ENCODE measurements around the gene NTN1.
A peak's percentile ranks its signal among the peaks of the same experiment; 100 is the strongest.
"Not testable (repeated sequence)": the region's sequence is repeated elsewhere in the genome, so short reads cannot be mapped to it uniquely, and the experiment has no call there.

NTN1 gene

DNA sequence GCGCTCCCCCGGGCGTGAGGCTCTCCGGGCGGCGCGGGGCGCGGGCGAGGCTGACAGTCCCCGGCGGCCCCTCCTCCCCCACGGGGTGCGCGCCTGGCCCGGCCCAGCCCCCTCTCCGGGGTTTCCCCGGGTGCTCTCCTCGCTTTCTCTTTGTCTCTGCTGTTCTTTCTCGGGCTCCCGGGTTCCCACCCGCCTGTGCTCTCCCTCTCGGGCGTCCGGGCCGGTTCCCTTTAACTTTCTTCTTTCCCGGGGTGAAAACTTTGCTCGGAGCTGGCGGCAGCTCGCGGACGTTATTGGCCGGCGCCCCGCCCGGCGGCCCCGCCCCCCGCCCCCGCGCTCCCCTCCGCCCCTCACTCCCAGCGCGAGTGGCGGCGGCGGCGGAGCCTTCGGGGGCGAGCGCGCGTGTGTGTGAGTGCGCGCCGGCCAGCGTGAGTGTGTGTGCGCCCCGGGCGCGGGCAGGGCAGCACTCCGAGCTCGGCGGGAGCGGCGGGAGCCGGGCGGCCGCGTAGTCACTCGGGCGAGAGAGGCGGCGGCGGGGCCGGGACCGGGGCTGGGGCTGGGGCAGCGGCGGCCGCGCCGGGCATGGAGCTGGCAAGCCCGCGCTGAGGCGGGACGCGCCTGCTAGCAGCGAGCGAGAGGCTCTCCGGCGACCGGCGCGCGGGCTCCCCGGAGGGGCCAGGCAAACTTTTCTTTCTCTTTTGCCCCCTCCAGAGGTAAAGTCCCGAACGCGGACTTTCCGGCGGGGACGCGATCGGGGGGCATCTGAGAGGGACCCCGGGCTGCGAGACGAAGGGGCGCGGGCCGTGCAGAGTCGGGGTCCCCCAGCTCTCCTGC lies at the start of gene NTN1:
NTN1 (plus strand) TSS at position 353 of the 834 bp plus-strand sequence. CDS start 864 bp downstream, outside the sequence.
- in situ Hi-C loops (cut with MboI; ENCODE audit: low pct_unique_long_range_greater_than_20kb, low sequenced_read_pairs) = no loop called here
- DNase-seq = peak; percentile 57

- DNase-seq = no peak
- in situ Hi-C loops (cut with MboI; ENCODE audit: low pct_unique_long_range_greater_than_20kb, low sequenced_read_pairs) = loop anchor here (25.0 kb wide), 1 partner anchor 562 kb away; no protein-coding TSS in a partner anchor
Observed at GRCh38 chr17:8975091-8975725, 46.1 kb upstream of the NTN1 start.

DNA sequence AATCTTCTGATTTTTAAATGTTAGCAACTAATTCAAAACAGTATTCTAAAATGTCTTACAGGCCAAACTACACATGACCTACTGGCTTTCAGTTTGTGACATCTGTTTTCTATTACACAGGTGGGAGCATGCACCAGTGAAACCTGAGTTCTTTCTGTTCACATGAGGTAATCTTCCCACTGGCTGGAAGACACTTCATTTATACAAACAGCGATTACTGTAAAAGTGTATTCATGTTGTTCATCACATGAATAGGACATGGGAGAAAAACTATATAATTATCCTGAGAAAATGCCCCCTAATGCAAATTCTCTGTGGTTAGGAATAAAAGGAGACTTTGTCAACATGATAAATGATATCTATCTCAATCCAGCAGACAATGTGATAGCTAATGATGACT lies 44.7 kb upstream of the NTN1 start:
- DNase-seq = no peak
- in situ Hi-C loops (cut with MboI; ENCODE audit: low pct_unique_long_range_greater_than_20kb, low sequenced_read_pairs) = loop anchor here (25.0 kb wide), 1 partner anchor 561 kb away; no protein-coding TSS in a partner anchor

DNA sequence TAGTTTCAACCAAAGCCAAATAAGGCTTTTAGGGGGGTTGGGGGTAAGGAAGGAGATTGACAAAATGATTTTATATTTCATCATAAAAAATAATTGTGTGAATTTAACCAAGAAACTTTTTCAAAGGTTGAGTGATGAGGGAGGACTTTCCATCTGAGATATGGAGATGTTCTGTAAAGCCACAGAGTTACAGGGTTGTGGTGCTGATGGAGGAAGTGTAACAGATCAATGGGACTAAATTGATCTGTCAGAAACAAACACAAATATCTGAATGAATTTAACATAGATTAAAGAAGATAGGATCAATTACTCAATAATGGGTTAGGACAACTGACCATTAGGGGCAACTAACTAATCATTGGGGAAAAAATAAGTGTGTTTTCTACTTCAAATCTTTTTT lies 41.6 kb upstream of the NTN1 start:
- in situ Hi-C loops (cut with MboI; ENCODE audit: low pct_unique_long_range_greater_than_20kb, low sequenced_read_pairs) = loop anchor here (25.0 kb wide), 1 partner anchor 558 kb away; no protein-coding TSS in a partner anchor
- no peak for DNase-seq

DNA sequence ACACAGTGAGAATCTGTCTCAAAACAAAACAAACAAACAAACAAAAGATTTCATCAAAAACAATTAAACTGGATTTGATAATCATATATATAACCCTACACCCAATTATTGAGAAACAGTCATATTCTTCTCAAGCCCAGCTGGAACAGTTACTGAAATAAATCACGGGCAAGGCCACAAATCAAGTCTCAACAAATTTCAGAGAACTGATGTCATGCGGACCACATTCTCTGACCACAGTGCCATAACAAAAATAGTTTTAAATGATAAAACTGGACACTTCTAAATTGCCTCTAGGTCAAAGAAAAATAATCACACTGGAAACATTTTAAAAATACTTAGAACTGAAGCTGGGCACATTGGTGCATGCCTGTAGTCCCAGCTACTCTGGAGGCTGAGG lies 39.9 kb upstream of the NTN1 start:
- no peak for DNase-seq
- in situ Hi-C loops (cut with MboI; ENCODE audit: low pct_unique_long_range_greater_than_20kb, low sequenced_read_pairs) = loop anchor here (25.0 kb wide), 1 partner anchor 556 kb away; no protein-coding TSS in a partner anchor

DNA sequence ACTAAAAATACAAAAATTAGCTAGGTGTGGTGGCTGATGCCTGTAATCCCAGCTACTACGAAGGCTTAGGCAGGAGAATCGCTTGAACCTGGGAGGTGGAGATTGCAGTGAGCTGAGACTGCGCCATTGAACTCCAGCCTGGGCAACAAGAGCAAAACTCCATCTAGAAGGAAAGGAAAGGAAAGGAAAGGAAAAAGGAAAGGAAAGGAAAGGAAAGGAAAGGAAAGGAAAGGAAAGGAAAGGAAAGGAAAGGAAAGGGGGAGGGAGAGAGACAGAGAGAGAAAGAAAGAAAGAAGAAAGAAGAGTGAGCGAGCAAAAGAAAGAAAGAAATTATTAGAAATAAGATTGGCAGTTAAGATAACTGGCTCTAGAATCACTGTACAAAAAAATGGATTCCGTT lies 37.1 kb upstream of the NTN1 start:
- in situ Hi-C loops (cut with MboI; ENCODE audit: low pct_unique_long_range_greater_than_20kb, low sequenced_read_pairs) = loop anchor here (25.0 kb wide), 1 partner anchor 553 kb away; no protein-coding TSS in a partner anchor
- not testable (repeated sequence) for DNase-seq

- no peak for DNase-seq
- in situ Hi-C loops (cut with MboI; ENCODE audit: low pct_unique_long_range_greater_than_20kb, low sequenced_read_pairs) = loop anchor here (25.0 kb wide), 1 partner anchor 552 kb away; no protein-coding TSS in a partner anchor
Observed at GRCh38 chr17:8985054-8985701, 36.1 kb upstream of the NTN1 start.

GRCh38 chr17:8986295-8986694 lies 35.0 kb upstream of the NTN1 start:
- in situ Hi-C loops (cut with MboI; ENCODE audit: low pct_unique_long_range_greater_than_20kb, low sequenced_read_pairs) = loop anchor here (25.0 kb wide), 1 partner anchor 551 kb away; no protein-coding TSS in a partner anchor
- DNase-seq = no peak

DNA sequence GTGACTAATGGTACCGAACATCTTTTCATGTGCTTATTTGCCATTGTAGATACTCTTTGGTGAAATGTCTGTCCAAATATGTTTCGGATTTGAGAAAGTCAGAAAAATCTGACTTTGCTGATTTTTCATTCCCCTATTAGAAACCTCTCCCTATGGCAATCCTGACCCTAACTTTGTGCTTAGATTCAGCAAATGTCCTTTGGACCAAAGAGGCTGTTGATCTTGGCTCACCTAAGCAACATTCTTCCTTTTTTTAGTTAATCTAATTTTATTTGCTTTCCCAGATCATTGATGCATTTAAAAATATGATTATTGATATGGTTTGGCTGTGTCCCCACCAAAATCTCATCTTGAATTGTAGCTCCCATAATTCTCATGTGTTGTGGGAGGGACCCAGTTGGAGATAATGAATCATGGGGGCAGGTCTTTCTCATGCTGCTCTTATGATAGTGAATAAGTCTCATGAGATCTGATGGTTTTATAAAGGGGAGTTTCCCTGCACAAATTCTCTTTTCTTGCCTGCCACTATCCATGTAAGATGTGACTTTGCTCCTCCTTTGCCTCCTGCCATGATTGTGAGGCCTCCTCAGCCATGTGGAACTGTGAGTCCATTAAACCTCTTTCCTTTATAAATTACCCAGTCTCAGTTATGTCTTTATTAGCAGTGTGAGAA lies 32.9 kb upstream of the NTN1 start:
- in situ Hi-C loops (cut with MboI; ENCODE audit: low pct_unique_long_range_greater_than_20kb, low sequenced_read_pairs) = loop anchor here (25.0 kb wide), 1 partner anchor 549 kb away; no protein-coding TSS in a partner anchor
- not testable (repeated sequence) for DNase-seq

DNA sequence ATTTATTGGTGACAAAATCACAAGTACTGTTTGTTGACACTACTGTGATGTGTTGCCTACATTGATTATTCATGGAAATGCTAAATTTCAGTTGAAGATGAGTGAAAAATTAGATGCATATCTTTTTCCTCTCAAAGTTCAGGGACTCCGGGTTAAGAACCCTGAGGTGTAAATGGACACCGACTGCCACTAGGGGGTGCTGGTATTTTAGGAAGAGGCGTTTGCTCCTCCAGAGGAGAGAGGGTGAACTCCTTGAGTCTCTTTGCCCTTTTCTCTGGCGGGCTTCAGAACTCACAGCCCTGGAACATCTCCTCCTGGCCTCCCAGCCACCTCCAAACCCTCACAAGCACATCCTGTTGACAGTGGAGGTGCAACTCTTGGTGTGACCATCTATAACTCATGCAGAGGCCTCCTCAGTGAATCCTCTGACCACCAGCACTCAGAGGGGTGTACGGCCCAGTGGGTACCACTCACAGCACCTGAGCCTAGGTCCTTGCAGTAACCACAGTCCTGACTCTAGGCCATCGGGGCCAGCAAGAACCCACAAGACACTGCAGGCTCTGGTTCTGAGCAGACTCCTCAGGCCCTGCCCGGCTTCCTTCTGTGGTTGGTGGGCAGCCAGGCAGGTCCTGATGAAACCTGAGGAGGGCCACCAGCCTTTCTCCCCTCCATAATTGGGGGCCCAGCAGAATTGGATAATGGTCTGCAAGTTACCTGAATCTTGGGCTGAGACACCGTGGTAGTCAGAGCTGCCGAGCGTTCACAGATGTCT lies 29.6 kb upstream of the NTN1 start:
- peak; percentile 69 for DNase-seq
- in situ Hi-C loops (cut with MboI; ENCODE audit: low pct_unique_long_range_greater_than_20kb, low sequenced_read_pairs) = loop anchor here (25.0 kb wide), 1 partner anchor 546 kb away; no protein-coding TSS in a partner anchor

DNA sequence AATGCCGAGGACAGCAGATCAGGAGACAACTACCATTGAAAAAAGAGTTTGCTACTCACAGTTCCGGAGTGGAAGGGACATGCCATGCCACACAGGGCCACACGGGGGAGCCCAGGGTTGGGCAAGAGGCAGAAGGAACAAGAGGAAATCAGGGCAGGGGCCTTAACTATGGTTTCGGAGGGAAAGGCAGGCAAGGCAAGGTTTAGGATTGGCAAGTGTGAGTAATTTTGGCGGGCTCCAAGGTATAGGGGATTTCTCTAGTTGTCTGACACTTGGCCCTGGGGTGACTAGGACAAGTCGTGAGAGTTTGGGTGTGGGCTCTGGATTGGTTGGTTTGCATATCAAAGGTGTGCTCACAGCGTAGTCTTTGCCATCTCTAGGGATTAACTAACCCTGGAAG lies 27.0 kb upstream of the NTN1 start:
- in situ Hi-C loops (cut with MboI; ENCODE audit: low pct_unique_long_range_greater_than_20kb, low sequenced_read_pairs) = loop anchor here (25.0 kb wide), 1 partner anchor 543 kb away; no protein-coding TSS in a partner anchor
- peak; percentile 69 for DNase-seq

GRCh38 chr17:8995711-8996110 lies 25.6 kb upstream of the NTN1 start:
- no peak for DNase-seq
- in situ Hi-C loops (cut with MboI; ENCODE audit: low pct_unique_long_range_greater_than_20kb, low sequenced_read_pairs) = loop anchor here (25.0 kb wide), 1 partner anchor 542 kb away; no protein-coding TSS in a partner anchor

- peak; percentile 76 for DNase-seq
- in situ Hi-C loops (cut with MboI; ENCODE audit: low pct_unique_long_range_greater_than_20kb, low sequenced_read_pairs) = loop anchor here (25.0 kb wide), 1 partner anchor 539 kb away; no protein-coding TSS in a partner anchor
Observed at GRCh38 chr17:8997994-8998628, 23.2 kb upstream of the NTN1 start.

DNA sequence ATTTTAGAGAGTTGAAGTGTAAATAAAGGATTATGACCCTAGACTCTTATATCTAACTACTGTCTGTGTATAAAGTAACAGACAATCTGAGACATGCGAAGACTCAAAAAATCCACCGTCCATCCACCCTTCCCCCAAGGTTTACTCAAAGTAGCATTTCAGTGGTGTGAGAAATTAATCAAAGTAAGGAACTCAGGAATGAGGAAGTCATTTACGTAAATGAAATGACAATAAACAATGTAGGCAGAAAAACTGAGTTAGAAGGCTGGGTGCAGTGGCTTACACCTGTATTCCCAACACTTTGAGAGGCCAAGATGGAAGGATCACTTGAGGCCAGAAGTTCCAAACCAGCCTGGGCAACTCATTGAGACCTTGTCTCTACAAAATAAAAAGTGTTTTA lies 19.8 kb upstream of the NTN1 start:
- in situ Hi-C loops (cut with MboI; ENCODE audit: low pct_unique_long_range_greater_than_20kb, low sequenced_read_pairs) = no loop called here
- DNase-seq = peak; percentile 22

DNA sequence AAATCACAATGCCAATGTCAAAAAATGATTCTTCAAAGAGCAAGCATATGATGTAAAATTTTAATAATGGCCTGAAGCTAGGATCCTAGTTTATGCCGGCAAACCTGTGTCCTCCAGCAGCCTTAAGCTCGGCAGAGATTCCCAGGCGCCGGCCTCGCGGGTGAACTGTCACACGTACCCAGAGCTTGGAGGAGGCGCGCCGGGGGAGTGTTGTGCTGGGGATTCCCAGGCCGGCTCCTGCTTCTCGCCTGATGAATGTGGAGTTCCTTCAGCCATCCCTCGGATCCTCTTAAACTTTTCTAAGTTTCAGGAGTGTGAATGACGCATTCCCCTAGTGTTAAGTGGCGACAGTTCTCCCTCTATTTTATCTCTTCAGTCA lies 19.1 kb upstream of the NTN1 start:
- in situ Hi-C loops (cut with MboI; ENCODE audit: low pct_unique_long_range_greater_than_20kb, low sequenced_read_pairs) = no loop called here

DNA sequence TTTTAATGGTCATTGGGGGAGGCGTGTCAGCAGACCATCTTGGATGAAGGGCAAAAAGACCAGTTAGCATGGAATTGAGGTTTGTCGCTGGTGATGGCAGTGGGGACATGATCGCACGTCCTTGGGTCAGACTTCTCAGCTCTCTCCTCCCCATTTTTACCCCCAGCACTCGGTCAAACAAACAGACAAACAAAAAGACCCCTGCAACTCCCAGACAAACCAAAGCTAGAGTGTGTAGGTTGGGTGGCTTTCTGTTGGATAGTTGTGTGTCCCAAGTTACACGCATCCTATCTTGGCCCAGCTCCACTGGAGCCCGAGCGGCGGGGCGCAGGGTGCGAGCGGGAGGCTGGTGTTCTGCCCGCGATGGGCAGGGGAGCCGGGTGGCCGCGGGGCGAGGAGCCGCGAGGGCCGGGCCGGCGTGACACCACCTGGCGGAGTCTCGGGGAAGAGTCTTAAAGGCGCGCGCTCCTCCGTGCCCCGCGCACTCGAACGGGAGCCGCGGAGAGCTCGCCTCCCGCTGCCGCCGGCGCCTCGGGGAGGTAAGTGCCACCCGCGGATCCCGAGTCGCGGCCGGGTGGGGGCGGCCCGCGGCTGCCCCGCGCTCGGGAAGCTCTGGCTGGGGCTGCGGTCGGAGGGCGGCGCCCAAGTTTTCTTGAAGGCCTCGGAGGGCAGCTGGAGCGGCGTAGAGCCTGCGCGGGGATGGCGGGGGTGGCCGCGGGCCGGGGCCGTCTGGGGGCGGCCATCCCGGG lies 18.5 kb upstream of the NTN1 start:
- in situ Hi-C loops (cut with MboI; ENCODE audit: low pct_unique_long_range_greater_than_20kb, low sequenced_read_pairs) = no loop called here
- peak; percentile 28 for DNase-seq

More for the DNA sequence above, 19.1 kb upstream of the NTN1 start:
- DNase-seq = no peak

Measured in KBM-7 (cell line).